Upper lobe of right lung (tissue), 1 donor: ENCODE data around the gene DHX8. TPM values are rescaled to one million over a fixed set of nuclear protein-coding genes. Genes with fewer than 3 reads are reported as not detected.

ENCODE experiments used
- ATAC-seq: fragments of 200-7000 bp; cut with Tn5 transposase; one replicate; pipeline ENCODE4 v1.9.1; 2020; ENCODE audit warnings: mild to moderate bottlenecking, moderate library complexity
- DNase-seq: peaks from one replicate; pipeline ENCODE4 v3.0.0-alpha.2; 2020
- H3K27ac ChIP-seq: fragments of 200-600 bp; one replicate; pipeline ENCODE4 v1.8.0; 2022
- H3K27me3 ChIP-seq: fragments of 200-600 bp; one replicate; pipeline ENCODE4 v1.8.0; 2022; ENCODE audit warnings: mild to moderate bottlenecking
- H3K36me3 ChIP-seq: fragments of 200-600 bp; one replicate; pipeline ENCODE4 v1.8.0; 2022
- H3K4me1 ChIP-seq: fragments of 200-600 bp; one replicate; pipeline ENCODE4 v1.8.0; 2022
- H3K4me3 ChIP-seq: fragments of 200-600 bp; one replicate; pipeline ENCODE4 v1.8.0; 2022; ENCODE audit warnings: mild to moderate bottlenecking
- H3K9me3 ChIP-seq: fragments of 200-600 bp; one replicate; pipeline ENCODE4 v1.8.0; 2022
- CTCF ChIP-seq: fragments of 200-600 bp; IDR thresholded peaks from one replicate; pipeline ENCODE4 v1.8.0; 2022; ENCODE audit warnings: antibody characterized with exemption
- intact Hi-C: fragments of 100-400 bp; cut with DNase I; formaldehyde crosslinking; loops from one replicate; pipeline ENCODE4 v1.11.0; 2022
- total RNA-seq: library from RNA; stranded (reverse); fragmentation: NEBNext Ultra II Directional; extraction: Animal tissue kit (Norgen Biotek cat#: 25700); gene quantifications from one replicate; pipeline ENCODE4 v1.2.1, GENCODE V29; 2021
- donor health status: DM: no; HTN: yes; CAD: no; lungs with severe emphysema.

DHX8 gene
- total RNA-seq, 1 donor from 2014 or later = 50.8 TPM

- Histone ChIP-seq H3K27me3 (peaks cover 8% of the 10 kb centered on the region), H3K4me1 (peaks cover 7% of the 10 kb centered on the region), H3K4me3 (no peak overlapping the region), H3K36me3 (no peaks in the 10 kb centered on the region), H3K27ac (no peak overlapping the region), H3K9me3 (no peaks in the 10 kb centered on the region)
- no peak for TF ChIP-seq CTCF
- no peak for DNase-seq
- intact Hi-C loops = no loop called here
- no peak for ATAC-seq
Measured at GRCh38 chr17:43542859-43543258, 59.1 kb downstream of the DHX8 start.

GRCh38 chr17:43543300-43543699, 59.5 kb downstream of the DHX8 start:
- H3K36me3 ChIP-seq = no peaks in the 10 kb centered on the region
- no peak overlapping the region for H3K27ac ChIP-seq
- ATAC-seq (no peak), DNase-seq (no peak)
- TF ChIP-seq CTCF = no peak
- no peak overlapping the region for H3K4me3 ChIP-seq
- peaks cover 11% of the 10 kb centered on the region for H3K27me3 ChIP-seq
- peaks cover 7% of the 10 kb centered on the region for H3K4me1 ChIP-seq
- intact Hi-C loops = no loop called here
- no peaks in the 10 kb centered on the region for H3K9me3 ChIP-seq

- Histone ChIP-seq H3K27me3 (peaks cover 11% of the 10 kb centered on the region), H3K4me1 (peaks cover 7% of the 10 kb centered on the region), H3K27ac (no peak overlapping the region), H3K4me3 (no peak overlapping the region), H3K36me3 (no peaks in the 10 kb centered on the region), H3K9me3 (no peaks in the 10 kb centered on the region)
- DNase-seq (no peak), ATAC-seq (no peak)
- no peak for TF ChIP-seq CTCF
- intact Hi-C loops = no loop called here
Measured at GRCh38 chr17:43543771-43544575, 60.2 kb downstream of the DHX8 start.

- H3K4me1 ChIP-seq = peaks cover 7% of the 10 kb centered on the region
- no peaks in the 10 kb centered on the region for H3K9me3 ChIP-seq
- no peak for DNase-seq
- H3K36me3 ChIP-seq = no peaks in the 10 kb centered on the region
- ATAC-seq = peak; percentile 54
- H3K27ac ChIP-seq = no peak overlapping the region
- intact Hi-C loops = no loop called here
- TF ChIP-seq CTCF = no peak
- H3K4me3 ChIP-seq = peak overlapping the region; percentile 67
- peaks cover 11% of the 10 kb centered on the region for H3K27me3 ChIP-seq
Measured at GRCh38 chr17:43545383-43545632, 61.5 kb downstream of the DHX8 start.

- Histone ChIP-seq H3K9me3 (no peaks in the 10 kb centered on the region), H3K36me3 (no peaks in the 10 kb centered on the region), H3K27me3 (peaks cover 11% of the 10 kb centered on the region), H3K4me3 (peak within 1 kb of the TSS; percentile 67), H3K27ac (no peak within 1 kb of the TSS), H3K4me1 (peaks cover 7% of the 10 kb centered on the region)
- no peak for TF ChIP-seq CTCF
- peak; percentile 95 for DNase-seq
- intact Hi-C loops = no loop called here
- ATAC-seq = peak; percentile 92
Measured at GRCh38 chr17:43546319-43547188, 62.8 kb downstream of the DHX8 start, which contains the start of gene ETV4. TSS of gene ETV4 (minus strand) at chr17:43546340. CDS start at chr17:43545617, 723 bp downstream.
